DOHH2 (cell line): ENCODE measurements around the gene STK33.

Experiments
- H3F3A ChIP-seq: fragments of 200-600 bp; sonication (generic), shearing (Covaris generic); 2 replicates; pipeline ENCODE4 v1.6.0; 2016; ENCODE audit warnings: antibody characterized with exemption, mild to moderate bottlenecking; ENCODE audit not compliant: control insufficient read depth, insufficient read depth
- H3K27ac ChIP-seq: fragments of 200-600 bp; sonication (generic); 2 replicates; pipeline ENCODE4 v1.5.1; 2014; ENCODE audit warnings: low read depth, mild to moderate bottlenecking, low read length, moderate library complexity
- H3K27me3 ChIP-seq: fragments of 200-600 bp; sonication (generic); 2 replicates; pipeline ENCODE4 v1.6.1; 2014; ENCODE audit warnings: mild to moderate bottlenecking, low read length, mixed read lengths; ENCODE audit not compliant: control insufficient read depth
- H3K36me3 ChIP-seq: fragments of 200-600 bp; sonication (generic); 2 replicates; pipeline ENCODE4 v1.6.1; 2014; ENCODE audit warnings: mild to moderate bottlenecking, low read length, moderate library complexity, mixed read lengths; ENCODE audit not compliant: control insufficient read depth
- H3K4me1 ChIP-seq: fragments of 200-600 bp; sonication (generic); 2 replicates; pipeline ENCODE4 v1.6.1; 2014; ENCODE audit warnings: mild to moderate bottlenecking, low read length, mixed read lengths; ENCODE audit not compliant: control insufficient read depth
- H3K4me2 ChIP-seq: fragments of 200-600 bp; sonication (generic); 2 replicates; pipeline ENCODE4 v1.6.0; 2014; ENCODE audit warnings: mild to moderate bottlenecking, low read length, moderate library complexity
- H3K4me3 ChIP-seq: fragments of 200-600 bp; sonication (generic); 2 replicates; pipeline ENCODE4 v1.5.1; 2014; ENCODE audit warnings: mild to moderate bottlenecking, low read length, mixed read lengths
- H3K79me2 ChIP-seq: fragments of 200-600 bp; sonication (generic); 2 replicates; pipeline ENCODE4 v1.6.1; 2014; ENCODE audit warnings: mild to moderate bottlenecking, low read length, mixed read lengths; ENCODE audit not compliant: control insufficient read depth
- H3K9me2 ChIP-seq: fragments of 200-600 bp; sonication (generic); replicated peaks from 2 replicates; pipeline ENCODE4 v1.6.1; 2014; ENCODE audit warnings: mild to moderate bottlenecking, low read length, mixed read lengths; ENCODE audit not compliant: control insufficient read depth
- H3K9me3 ChIP-seq: fragments of 200-600 bp; sonication (generic); 2 replicates; pipeline ENCODE4 v1.6.1; 2014; ENCODE audit warnings: antibody characterized with exemption, low read length, mixed read lengths; ENCODE audit not compliant: control insufficient read depth, insufficient read depth
- H4K20me1 ChIP-seq: fragments of 200-600 bp; sonication (generic); 2 replicates; pipeline ENCODE4 v1.6.0; 2014; ENCODE audit warnings: low read depth, mild to moderate bottlenecking, antibody characterized with exemption, low read length, moderate library complexity; ENCODE audit not compliant: control insufficient read depth, insufficient read depth
- CTCF ChIP-seq: fragments of 200-600 bp; sonication (generic); IDR thresholded peaks from one replicate; pipeline ENCODE4 v1.5.1; 2014; ENCODE audit warnings: antibody characterized with exemption, mild to moderate bottlenecking, low read depth, low read length; ENCODE audit not compliant: poor library complexity, severe bottlenecking
- EZH2phosphoT487 ChIP-seq: fragments of 200-600 bp; sonication (generic); IDR thresholded peaks from 2 replicates; pipeline ENCODE4 v1.6.1; 2017; ENCODE audit warnings: borderline replicate concordance, mild to moderate bottlenecking, antibody characterized with exemption, low read length, moderate library complexity, mixed read lengths

STK33 gene

GRCh38 chr11:8610532-8611116 is 16.6 kb upstream of the STK33 start:
- Histone ChIP-seq H3K4me2 (no peak overlapping the region), H4K20me1 (no peaks in the 10 kb centered on the region), H3K27ac (no peak overlapping the region), H3K9me2 (no peaks in the 10 kb centered on the region), H3K27me3 (0 out of 2 replicates have a peak, but pooled peaks cover under 1% of the 10 kb centered on the region), H3K36me3 (no peaks in the 10 kb centered on the region), H3K4me1 (no peaks in the 10 kb centered on the region), H3F3A (no peaks in the 10 kb centered on the region), H3K79me2 (no peaks in the 10 kb centered on the region), H3K9me3 (no peaks in the 10 kb centered on the region), H3K4me3 (no peak overlapping the region)
- no peak for TF ChIP-seq EZH2phosphoT487
- no peak for TF ChIP-seq CTCF

- Histone ChIP-seq H3K4me2 (no peak overlapping the region), H3K27ac (no peak overlapping the region), H3K4me3 (no peak overlapping the region), H3K4me1 (peaks cover 6% of the 10 kb centered on the region), H3F3A (no peaks in the 10 kb centered on the region), H3K9me3 (no peaks in the 10 kb centered on the region), H3K36me3 (no peaks in the 10 kb centered on the region), H3K27me3 (peaks cover 13% of the 10 kb centered on the region), H3K79me2 (no peaks in the 10 kb centered on the region), H3K9me2 (no peaks in the 10 kb centered on the region), H4K20me1 (no peaks in the 10 kb centered on the region)
- no peak for TF ChIP-seq CTCF
- no peak for TF ChIP-seq EZH2phosphoT487
Observed at GRCh38 chr11:8608652-8609051, 14.6 kb upstream of the STK33 start.

GRCh38 chr11:8605971-8606563 is 12.0 kb upstream of the STK33 start:
- no peaks in the 10 kb centered on the region for H3K9me2 ChIP-seq
- TF ChIP-seq CTCF (no peak), EZH2phosphoT487 (no peak)
- H3K36me3 ChIP-seq: no peaks in the 10 kb centered on the region
- no peaks in the 10 kb centered on the region for H3K79me2 ChIP-seq
- no peak overlapping the region for H3K4me3 ChIP-seq
- no peak overlapping the region for H3K4me2 ChIP-seq
- no peaks in the 10 kb centered on the region for H4K20me1 ChIP-seq
- peaks cover 8% of the 10 kb centered on the region for H3K4me1 ChIP-seq
- no peak overlapping the region for H3K27ac ChIP-seq
- H3K9me3 ChIP-seq: no peaks in the 10 kb centered on the region
- peaks cover 13% of the 10 kb centered on the region for H3K27me3 ChIP-seq
- H3F3A ChIP-seq: no peaks in the 10 kb centered on the region
